ENCODE data around the gene TXLNG.

- TF ChIP-seq CTCF (IDR thresholded peaks at IDR 0.05) (no peak), ETV6 (CRISPR knock-in tag; IDR thresholded peaks at IDR 0.05) (no peak), ZNF232 (CRISPR knock-in tag; IDR thresholded peaks at IDR 0.05) (no peak), IRF2 (CRISPR knock-in tag; IDR thresholded peaks at IDR 0.05; ENCODE audit: borderline replicate concordance, low read depth) (no peak), FOXP1 (CRISPR knock-in tag; IDR thresholded peaks at IDR 0.05; ENCODE audit: borderline replicate concordance) (no peak), CREM (CRISPR knock-in tag; IDR thresholded peaks at IDR 0.05) (no peak), EMX1 (CRISPR knock-in tag; IDR thresholded peaks at IDR 0.05) (no peak), SMAD4 (CRISPR knock-in tag; IDR thresholded peaks at IDR 0.05) (no peak), HMGXB4 (CRISPR knock-in tag; IDR thresholded peaks at IDR 0.05) (no peak), MXD4 (CRISPR knock-in tag; IDR thresholded peaks at IDR 0.05; ENCODE audit: borderline replicate concordance) (no peak), SP1 (CRISPR knock-in tag; conservative IDR thresholded peaks at IDR 0.05) (no peak), ATF1 (CRISPR knock-in tag; IDR thresholded peaks at IDR 0.05) (no peak)
Measured at GRCh38 chrX:16845686-16846085, 59.4 kb downstream of the TXLNG start.

All from WTC11 (cell line).